Endothelial cell of umbilical vein (primary cell): ENCODE measurements around the gene MAP2K7. TPM values are rescaled to one million over a fixed set of nuclear protein-coding genes. Genes with fewer than 3 reads are reported as not detected.

Experiments
- BruUV-seq: library from RNA; stranded (reverse); fragments of 400-500 nt; replicated peaks from 2 replicates; lab custom pipeline; 2021; lab: Mats Ljungman, UMichigan
- CTCF ChIA-PET: fragments of 300-600, 350-600 bp; sonication (Branson Sonifier 250); formaldehyde crosslinking; loops from one replicate; lab custom pipeline; 2021; ENCODE audit warnings: antibody characterized with exemption, inconsistent platforms; lab: Charles Lee
- POLR2A ChIA-PET: fragments of 300-600, 350-600 bp; sonication (Branson Sonifier 250); formaldehyde crosslinking; loops from one replicate; lab custom pipeline; 2021; ENCODE audit warnings: antibody characterized with exemption, inconsistent platforms; lab: Charles Lee
- DNase-seq: peaks from one replicate; pipeline ENCODE4 v3.0.0-alpha.2; 2011; ENCODE audit warnings: low read depth, low spot score
- FAIRE-seq: peaks from 2 replicates; lab custom pipeline; 2011; peaks lifted over from hg19 to GRCh38; lab: Jason Lieb, UNC
- H2AFZ ChIP-seq: 2 replicates; pipeline ENCODE4 v1.6.0; 2012; ENCODE audit warnings: low read depth, low read length, control low read depth, inconsistent platforms
- H3K27ac ChIP-seq: 2 replicates; pipeline ENCODE4 v1.5.1; 2011; ENCODE audit warnings: low read depth, mild to moderate bottlenecking, control low read depth, low read length, moderate library complexity; ENCODE audit not compliant: insufficient read depth
- H3K27me3 ChIP-seq, 2 experiments: 2 replicates each; pipeline versions ENCODE4 v1.6.0 to v1.6.1; 2011; ENCODE audit warnings: low read length in 2 of 2, mixed read lengths in 1 of 2; ENCODE audit not compliant: control insufficient read depth in 2 of 2, insufficient read depth in 2 of 2
- H3K36me3 ChIP-seq, 2 experiments: 2 replicates in 1 of 2; 3 replicates in 1 of 2; pipeline ENCODE4 v1.5.1; 2011; ENCODE audit warnings: low read length in 2 of 2, mild to moderate bottlenecking in 1 of 2, moderate library complexity in 1 of 2; ENCODE audit not compliant: control insufficient read depth in 2 of 2, insufficient read depth in 2 of 2; ENCODE audit errors: extremely low read depth in 1 of 2
- H3K4me1 ChIP-seq: 3 replicates; pipeline ENCODE4 v1.5.1; 2011; ENCODE audit warnings: mild to moderate bottlenecking, low read length; ENCODE audit not compliant: control insufficient read depth, insufficient read depth; ENCODE audit errors: extremely low read depth
- H3K4me2 ChIP-seq: 2 replicates; pipeline ENCODE4 v1.6.1; 2011; ENCODE audit warnings: low read length, control low read depth, mixed read lengths; ENCODE audit not compliant: insufficient read depth
- H3K4me3 ChIP-seq, 3 experiments: fragments of 200-600 bp in 1 of 3; sonication (generic), shearing (Covaris generic) in 1 of 3; replicated peaks in 1 of 3; 2 replicates each; pipeline ENCODE4 v1.5.1; 2011 to 2016; ENCODE audit warnings: control low read depth in 3 of 3, low read length in 3 of 3, mild to moderate bottlenecking in 2 of 3, inconsistent platforms in 1 of 3, low read depth in 1 of 3, moderate library complexity in 1 of 3; ENCODE audit not compliant: insufficient read depth in 1 of 3
- H3K79me2 ChIP-seq: 2 replicates; pipeline ENCODE4 v1.6.0; 2012; ENCODE audit warnings: low read length, inconsistent platforms; ENCODE audit not compliant: control insufficient read depth, insufficient read depth
- H3K9ac ChIP-seq: replicated peaks from 2 replicates; pipeline ENCODE3; 2011; ENCODE audit warnings: low read length, control low read depth; ENCODE audit not compliant: insufficient read depth; ENCODE audit errors: extremely low read depth
- H3K9me1 ChIP-seq: replicated peaks from 3 replicates; pipeline ENCODE4 v1.6.0; 2011; ENCODE audit warnings: mild to moderate bottlenecking, low read length; ENCODE audit not compliant: control insufficient read depth, insufficient read depth; ENCODE audit errors: extremely low read depth
- H3K9me3 ChIP-seq: replicated peaks from 2 replicates; pipeline ENCODE4 v1.5.1; 2012; ENCODE audit warnings: low read length, inconsistent platforms; ENCODE audit not compliant: control insufficient read depth, insufficient read depth
- H4K20me1 ChIP-seq: replicated peaks from 2 replicates; pipeline ENCODE3; 2011; ENCODE audit warnings: mild to moderate bottlenecking, low read length; ENCODE audit not compliant: control insufficient read depth, insufficient read depth; ENCODE audit errors: extremely low read depth
- CTCF ChIP-seq, 2 donors: IDR thresholded peaks; 1 replicate in 1 of 2; 2 replicates in 1 of 2; pipeline ENCODE4 v1.5.1; 2011; ENCODE audit warnings: low read length in 2 of 2, mild to moderate bottlenecking in 2 of 2, moderate library complexity in 2 of 2, control low read depth in 1 of 2, inconsistent platforms in 1 of 2, low read depth in 1 of 2; ENCODE audit not compliant: insufficient read depth in 1 of 2; ENCODE audit errors: extremely low read depth in 1 of 2
- EZH2 ChIP-seq: IDR thresholded peaks from 2 replicates; pipeline ENCODE4 v1.6.1; 2012; ENCODE audit warnings: borderline replicate concordance, low read depth, mild to moderate bottlenecking, moderate library complexity, low read length, inconsistent platforms; ENCODE audit not compliant: severe bottlenecking
- GATA2 ChIP-seq: IDR thresholded peaks from 2 replicates; pipeline ENCODE4 v1.7.0; 2011; ENCODE audit warnings: low read depth, mild to moderate bottlenecking, moderate library complexity, mixed read lengths, low read length; ENCODE audit not compliant: insufficient read length, insufficient read depth
- JUN ChIP-seq: IDR thresholded peaks from 2 replicates; pipeline ENCODE4 v1.6.1; 2011; ENCODE audit warnings: borderline replicate concordance, low read depth; ENCODE audit not compliant: insufficient read length, insufficient read depth
- MAX ChIP-seq: IDR thresholded peaks from 2 replicates; pipeline ENCODE4 v1.6.1; 2011; ENCODE audit not compliant: insufficient read depth, insufficient read length
- POLR2AphosphoS5 ChIP-seq: IDR thresholded peaks from 2 replicates; pipeline ENCODE4 v1.6.1; 2012; ENCODE audit warnings: low read depth, mild to moderate bottlenecking, control low read depth, low read length, moderate library complexity; ENCODE audit not compliant: insufficient read depth
- dilution Hi-C: fragments of 300-500 bp; cut with MboI; formaldehyde crosslinking; loops from one replicate; pipeline ENCODE4 v1.15.0; 2019; ENCODE audit warnings: low sequenced_read_pairs; ENCODE audit not compliant: extremely low pct_ligation_motif_present
- intact Hi-C: fragments of 100-400 bp; cut with micrococcal nuclease; formaldehyde crosslinking; loops from one replicate; pipeline ENCODE4 v1.10.0; 2022
- polyA plus RNA-seq, 4 experiments: library from polyadenylated mRNA; depleted of rRNA in 3 of 4; stranded (reverse) in 3 of 4; unstranded in 1 of 4; fragments of >200 nt; gene quantifications; 2 replicates each; pipeline versions ENCODE4 v1.2.1 to v1.2.3, GENCODE V29; 2011 to 2012; ENCODE audit warnings: missing spikeins in 1 of 4
- total RNA-seq: library from RNA; stranded (reverse); gene quantifications from 2 replicates; pipeline ENCODE4 v1.2.3, GENCODE V29; 2021

The MAP2K7 gene
- total and polyA plus RNA-seq, 2 donors (not counting 3 experiments of a cell fraction or from before 2014, with no cell fraction given), result 13.8 to 36.0 TPM

- Histone ChIP-seq H3K4me2 (no peak overlapping the region), H2AFZ (no peak overlapping the region), H3K9ac (no peak overlapping the region), H3K9me3 (no peaks in the 10 kb centered on the region), H3K9me1 (no peaks in the 10 kb centered on the region), H4K20me1 (no peaks in the 10 kb centered on the region), H3K4me1 (no peaks in the 10 kb centered on the region), H3K79me2 (no peaks in the 10 kb centered on the region), H3K4me3 (no peak overlapping the region), H3K27ac (no peak overlapping the region), H3K27me3 (no peaks in the 10 kb centered on the region), H3K36me3 (no peaks in the 10 kb centered on the region)
- CTCF ChIA-PET, result no interaction called here
- TF ChIP-seq MAX (no peak), EZH2 (no peak), CTCF (IDR thresholded peaks at IDR 0.05; ENCODE audit: extremely low read depth in 1 of 2, insufficient read depth in 1 of 2, low read depth in 1 of 2, low read length in 2 of 2) (no peak), GATA2 (no peak), POLR2AphosphoS5 (no peak), JUN (no peak)
- no peak for FAIRE-seq
- no peak for DNase-seq
- dilution Hi-C loops, result no loop called here
- POLR2A ChIA-PET, result interaction anchor here (0.6 kb wide), 1 partner anchor 307 kb away, joined by 6 read pairs; no protein-coding TSS in a partner anchor
- intact Hi-C loops, result no loop called here
- no TSS peak for BruUV-seq
Measured at GRCh38 chr19:7894612-7895309, 8.9 kb upstream of the MAP2K7 start.
